HEK293T (cell line): ENCODE measurements around the gene PITX1.

Experiments used
- CTCF ChIA-PET: fragments of 350-600 bp; formaldehyde crosslinking; extraction: SDS; loops from one replicate; lab custom pipeline; 2021; ENCODE audit warnings: antibody characterized with exemption, inconsistent platforms; lab: Yijun Ruan, JAX
- POLR2A ChIA-PET: fragments of 350-600 bp; formaldehyde crosslinking; extraction: SDS; loops from one replicate; lab custom pipeline; 2020; ENCODE audit warnings: antibody characterized with exemption, inconsistent platforms; lab: Yijun Ruan, JAX
- DNase-seq: peaks from one replicate; pipeline ENCODE4 v3.0.0; 2012; ENCODE audit warnings: mixed read lengths; ENCODE audit errors: extremely low spot score
- ARNT ChIP-seq: fragments of 450-650 bp; IDR thresholded peaks from 2 replicates; pipeline ENCODE4 v1.6.1; 2017; ENCODE audit warnings: mild to moderate bottlenecking
- BHLHE40 ChIP-seq: fragments of 450-650 bp; IDR thresholded peaks from 2 replicates; pipeline ENCODE4 v1.6.1; 2016; ENCODE audit warnings: mild to moderate bottlenecking, moderate library complexity, borderline replicate concordance
- CTBP1 ChIP-seq: fragments of 450-650 bp; IDR thresholded peaks from 2 replicates; pipeline ENCODE4 v1.6.1; 2016; ENCODE audit warnings: borderline replicate concordance
- ELF4 ChIP-seq: fragments of 450-650 bp; IDR thresholded peaks from 2 replicates; pipeline ENCODE4 v1.6.1; 2017; ENCODE audit warnings: antibody characterized with exemption
- FOXA1 ChIP-seq: fragments of 450-650 bp; IDR thresholded peaks from 2 replicates; pipeline ENCODE4 v1.6.1; 2016; ENCODE audit warnings: mild to moderate bottlenecking
- FOXK2 ChIP-seq: fragments of 450-650 bp; IDR thresholded peaks from 2 replicates; pipeline ENCODE4 v1.6.1; 2016; ENCODE audit warnings: mild to moderate bottlenecking
- FOXM1 ChIP-seq: fragments of 450-650 bp; IDR thresholded peaks from 2 replicates; pipeline ENCODE4 v1.6.1; 2017; ENCODE audit warnings: mild to moderate bottlenecking, borderline replicate concordance
- HDGF ChIP-seq: fragments of 450-650 bp; IDR thresholded peaks from 2 replicates; pipeline ENCODE4 v1.6.1; 2017; ENCODE audit warnings: antibody characterized with exemption, borderline replicate concordance
- L3MBTL2 ChIP-seq: fragments of 450-650 bp; conservative IDR thresholded peaks from 2 replicates; pipeline ENCODE4 v1.6.1; 2016; ENCODE audit warnings: mild to moderate bottlenecking
- LEF1 ChIP-seq: fragments of 450-650 bp; IDR thresholded peaks from 2 replicates; pipeline ENCODE4 v1.6.1; 2017; ENCODE audit warnings: mild to moderate bottlenecking, borderline replicate concordance
- NFRKB ChIP-seq: fragments of 450-650 bp; IDR thresholded peaks from 2 replicates; pipeline ENCODE4 v1.6.1; 2016; ENCODE audit warnings: mild to moderate bottlenecking, moderate library complexity
- PKNOX1 ChIP-seq: fragments of 450-650 bp; IDR thresholded peaks from 2 replicates; pipeline ENCODE4 v1.6.1; 2016
- SP1 ChIP-seq: fragments of 450-650 bp; IDR thresholded peaks from 2 replicates; pipeline ENCODE4 v1.6.1; 2017
- SUZ12 ChIP-seq: fragments of 450-650 bp; IDR thresholded peaks from 2 replicates; pipeline ENCODE4 v1.6.1; 2016; ENCODE audit warnings: mild to moderate bottlenecking
- TARDBP ChIP-seq: fragments of 450-650 bp; IDR thresholded peaks from 2 replicates; pipeline ENCODE4 v1.6.1; 2016
- ZNF384 ChIP-seq: fragments of 450-650 bp; IDR thresholded peaks from 2 replicates; pipeline ENCODE4 v1.6.1; 2016

Gene PITX1

GRCh38 chr5:135034236-135034962 lies 371 bp upstream of the PITX1 start:
- peak; percentile 90 for TF ChIP-seq L3MBTL2
- no peak for TF ChIP-seq TARDBP
- peak; percentile 92 for TF ChIP-seq PKNOX1
- TF ChIP-seq ELF4: no peak
- TF ChIP-seq FOXA1: no peak
- no peak for TF ChIP-seq NFRKB
- DNase-seq: peak; percentile 77
- ChIA-PET CTCF (no interaction called here), POLR2A (interaction anchor here (1.0 to 1.6 kb wide), 7 partner anchors 9 to 157 kb away, joined by 3 to 5 read pairs (median 3); partner anchors contain the start of gene PCBD2)

GRCh38 chr5:135032999-135033861 lies 798 bp downstream of the PITX1 start:
- POLR2A ChIA-PET: interaction anchor here (0.9 to 1.6 kb wide), 8 partner anchors 9 to 158 kb away, joined by 3 to 6 read pairs (median 3); no protein-coding TSS in a partner anchor
- TF ChIP-seq NFRKB: no peak
- peak; percentile 61 for TF ChIP-seq L3MBTL2
- peak; percentile 49 for DNase-seq
- CTCF ChIA-PET: interaction anchor here (0.6 to 1.3 kb wide), 3 partner anchors 154 to 664 kb away, joined by 3 read pairs; no protein-coding TSS in a partner anchor

- DNase-seq: no peak
- CTCF ChIA-PET: interaction anchor here (1.3 kb wide), 1 partner anchor 159 kb away, joined by 3 read pairs; no protein-coding TSS in a partner anchor
- POLR2A ChIA-PET: interaction anchor here (1.1 to 1.6 kb wide), 3 partner anchors 8 to 159 kb away, joined by 3 to 6 read pairs (median 3); no protein-coding TSS in a partner anchor
- TF ChIP-seq ARNT (no peak), NFRKB (no peak), SP1 (no peak), PKNOX1 (no peak), BHLHE40 (no peak), CTBP1 (no peak), FOXM1 (no peak), FOXK2 (no peak), SUZ12 (no peak), ELF4 (no peak), ZNF384 (no peak), LEF1 (no peak), HDGF (no peak), FOXA1 (no peak), TARDBP (no peak), L3MBTL2 (no peak)
These were observed 1.4 kb downstream of the PITX1 start for GRCh38 chr5:135032695-135032998.

GRCh38 chr5:135031813-135032694 lies 2.0 kb downstream of the PITX1 start:
- TF ChIP-seq NFRKB (no peak), SUZ12 (no peak), BHLHE40 (no peak), ELF4 (no peak), ARNT (no peak), FOXA1 (no peak), HDGF (no peak), FOXK2 (no peak)
- no peak for DNase-seq
- ChIA-PET CTCF (interaction anchor here (0.6 kb wide), 1 partner anchor 269 kb away, joined by 4 read pairs; no protein-coding TSS in a partner anchor), POLR2A (interaction anchor here (1.6 kb wide), 1 partner anchor 8 kb away, joined by 6 read pairs; no protein-coding TSS in a partner anchor)

GRCh38 chr5:135030956-135031812 lies 2.8 kb downstream of the PITX1 start:
- no peak for TF ChIP-seq ELF4
- TF ChIP-seq FOXM1: no peak
- TF ChIP-seq ARNT: no peak
- no peak for TF ChIP-seq BHLHE40
- no peak for TF ChIP-seq LEF1
- no peak for TF ChIP-seq CTBP1
- TF ChIP-seq ZNF384: no peak
- CTCF ChIA-PET: no interaction called here
- DNase-seq: no peak
- POLR2A ChIA-PET: no interaction called here
